ENCODE results near the gene TIFAB. TPM values are rescaled to one million over a fixed set of nuclear protein-coding genes. Genes with fewer than 3 reads are reported as not detected.

Gene TIFAB
- total RNA-seq, 1 experiment from 2014 or later: not detected

GRCh38 chr5:135449644-135450043, 2.5 kb downstream of the TIFAB start:
- ATAC-seq (no peak), DNase-seq (ENCODE audit: low read depth, low spot score) (no peak)
- H3K9ac ChIP-seq (ENCODE audit: low read length): no peak overlapping the region
- no peak overlapping the region for H3K4me2 ChIP-seq (ENCODE audit: low read length)
- CTCF ChIA-PET: interaction anchor here (2.0 to 2.6 kb wide), 2 partner anchors 8 to 13 kb away, joined by 8 to 9 read pairs; no protein-coding TSS in a partner anchor
- no peaks in the 10 kb centered on the region for H3K36me3 ChIP-seq (ENCODE audit: control insufficient read depth in 1 of 2, insufficient read depth in 2 of 2, low read length in 2 of 2)
- H4K20me1 ChIP-seq (ENCODE audit: insufficient read depth): no peaks in the 10 kb centered on the region
- H3K4me1 ChIP-seq (ENCODE audit: control insufficient read depth in 1 of 2, insufficient read depth in 2 of 2, low read length in 2 of 2): no peaks in the 10 kb centered on the region
- RAD21 ChIA-PET (ENCODE audit: low non-redundant PET in 1 of 2, low total read pairs in 2 of 2, uncharacterized antibody in 2 of 2, unreplicated experiment in 2 of 2): no interaction called here
- BruUV-seq (replicated peaks): no TSS peak
- H3K9me3 ChIP-seq (ENCODE audit: control insufficient read depth in 1 of 2, insufficient read depth in 1 of 2, low read depth in 1 of 2, low read length in 2 of 2): no peaks in the 10 kb centered on the region
- intact Hi-C loops (cut with micrococcal nuclease): loop anchor here (10.0 kb wide), 1 partner anchor 605 kb away; no protein-coding TSS in a partner anchor
- no peaks in the 10 kb centered on the region; the same call in 1 of the 2 replicates for H3K27me3 ChIP-seq (ENCODE audit: insufficient read depth, low read length)
- POLR2A ChIA-PET: no interaction called here
- no peak overlapping the region for H3K4me3 ChIP-seq (replicated peaks in 1 of 2; ENCODE audit: low read depth in 1 of 2, low read length in 2 of 2)
- no peaks in the 10 kb centered on the region for H3K79me2 ChIP-seq (ENCODE audit: insufficient read depth, low read length)
- TF ChIP-seq SP1 (IDR thresholded peaks at IDR 0.05; ENCODE audit: low read depth) (no peak), SIN3A (IDR thresholded peaks at IDR 0.05; ENCODE audit: low read depth) (no peak), SRF (IDR thresholded peaks at IDR 0.05; ENCODE audit: low read depth) (no peak), ZNF274 (IDR thresholded peaks at IDR 0.05; ENCODE audit: low read depth, low read length) (no peak), EZH2phosphoT487 (IDR thresholded peaks at IDR 0.05; ENCODE audit: borderline replicate concordance) (no peak), CBX3 (IDR thresholded peaks at IDR 0.05; ENCODE audit: low read depth) (no peak), CEBPB (IDR thresholded peaks at IDR 0.05; ENCODE audit: low read depth) (no peak), ELF1 (IDR thresholded peaks at IDR 0.05; ENCODE audit: borderline replicate concordance, low read depth) (no peak), CTCF (IDR thresholded peaks at IDR 0.05 in 2 of 3, conservative IDR thresholded peaks at IDR 0.05 in 1 of 3; ENCODE audit: borderline replicate concordance in 1 of 3, insufficient read depth in 1 of 3, low read depth in 2 of 3, low read length in 2 of 3) (no peak), FOSL1 (IDR thresholded peaks at IDR 0.05; ENCODE audit: low read depth) (no peak), ZBTB33 (IDR thresholded peaks at IDR 0.05; ENCODE audit: extremely low read depth, insufficient replicate concordance, low read length) (no peak), JUND (IDR thresholded peaks at IDR 0.05) (no peak), POLR2A (IDR thresholded peaks at IDR 0.05; ENCODE audit: borderline replicate concordance, extremely low read depth, insufficient read depth, insufficient read length) (no peak), RAD21 (IDR thresholded peaks at IDR 0.05; ENCODE audit: low read depth) (no peak), YY1 (IDR thresholded peaks at IDR 0.05; ENCODE audit: extremely low read depth, insufficient replicate concordance, low read depth, low read length) (no peak), ZFX (IDR thresholded peaks at IDR 0.05) (no peak), EGR1 (IDR thresholded peaks at IDR 0.05; ENCODE audit: low read depth) (no peak)
- TF ChIP-seq, protein P1, sequence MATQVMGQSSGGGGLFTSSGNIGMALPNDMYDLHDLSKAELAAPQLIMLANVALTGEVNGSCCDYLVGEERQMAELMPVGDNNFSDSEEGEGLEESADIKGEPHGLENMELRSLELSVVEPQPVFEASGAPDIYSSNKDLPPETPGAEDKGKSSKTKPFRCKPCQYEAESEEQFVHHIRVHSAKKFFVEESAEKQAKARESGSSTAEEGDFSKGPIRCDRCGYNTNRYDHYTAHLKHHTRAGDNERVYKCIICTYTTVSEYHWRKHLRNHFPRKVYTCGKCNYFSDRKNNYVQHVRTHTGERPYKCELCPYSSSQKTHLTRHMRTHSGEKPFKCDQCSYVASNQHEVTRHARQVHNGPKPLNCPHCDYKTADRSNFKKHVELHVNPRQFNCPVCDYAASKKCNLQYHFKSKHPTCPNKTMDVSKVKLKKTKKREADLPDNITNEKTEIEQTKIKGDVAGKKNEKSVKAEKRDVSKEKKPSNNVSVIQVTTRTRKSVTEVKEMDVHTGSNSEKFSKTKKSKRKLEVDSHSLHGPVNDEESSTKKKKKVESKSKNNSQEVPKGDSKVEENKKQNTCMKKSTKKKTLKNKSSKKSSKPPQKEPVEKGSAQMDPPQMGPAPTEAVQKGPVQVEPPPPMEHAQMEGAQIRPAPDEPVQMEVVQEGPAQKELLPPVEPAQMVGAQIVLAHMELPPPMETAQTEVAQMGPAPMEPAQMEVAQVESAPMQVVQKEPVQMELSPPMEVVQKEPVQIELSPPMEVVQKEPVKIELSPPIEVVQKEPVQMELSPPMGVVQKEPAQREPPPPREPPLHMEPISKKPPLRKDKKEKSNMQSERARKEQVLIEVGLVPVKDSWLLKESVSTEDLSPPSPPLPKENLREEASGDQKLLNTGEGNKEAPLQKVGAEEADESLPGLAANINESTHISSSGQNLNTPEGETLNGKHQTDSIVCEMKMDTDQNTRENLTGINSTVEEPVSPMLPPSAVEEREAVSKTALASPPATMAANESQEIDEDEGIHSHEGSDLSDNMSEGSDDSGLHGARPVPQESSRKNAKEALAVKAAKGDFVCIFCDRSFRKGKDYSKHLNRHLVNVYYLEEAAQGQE (IDR thresholded peaks at IDR 0.05; ENCODE audit: low read depth): no peak
- no peak overlapping the region for H3K27ac ChIP-seq (ENCODE audit: low read depth, low read length)
- H2AFZ ChIP-seq (ENCODE audit: low read depth, low read length, poor library complexity, severe bottlenecking): no peak overlapping the region
- H3K9me2 ChIP-seq (ENCODE audit: insufficient read depth): no peaks in the 10 kb centered on the region; the same call in 1 of the 2 replicates

All from HCT116 (cell line).